Skin of body (tissue), 2 donors: ENCODE data around the gene SMOC1. TPM values are rescaled to one million over a fixed set of nuclear protein-coding genes. Genes with fewer than 3 reads are reported as not detected.

Experiments
- DNase-seq: peaks from one replicate; lab custom pipeline; 2025; lab: John Stamatoyannopoulos, UW
- total RNA-seq: library from RNA; depleted of rRNA; stranded (reverse); fragments of >200 nt; gene quantifications from one replicate; pipeline ENCODE4 v1.2.3, GENCODE V29; 2014

The SMOC1 gene
- total RNA-seq, 1 donor from 2014 or later, result 5.9 TPM

DNA sequence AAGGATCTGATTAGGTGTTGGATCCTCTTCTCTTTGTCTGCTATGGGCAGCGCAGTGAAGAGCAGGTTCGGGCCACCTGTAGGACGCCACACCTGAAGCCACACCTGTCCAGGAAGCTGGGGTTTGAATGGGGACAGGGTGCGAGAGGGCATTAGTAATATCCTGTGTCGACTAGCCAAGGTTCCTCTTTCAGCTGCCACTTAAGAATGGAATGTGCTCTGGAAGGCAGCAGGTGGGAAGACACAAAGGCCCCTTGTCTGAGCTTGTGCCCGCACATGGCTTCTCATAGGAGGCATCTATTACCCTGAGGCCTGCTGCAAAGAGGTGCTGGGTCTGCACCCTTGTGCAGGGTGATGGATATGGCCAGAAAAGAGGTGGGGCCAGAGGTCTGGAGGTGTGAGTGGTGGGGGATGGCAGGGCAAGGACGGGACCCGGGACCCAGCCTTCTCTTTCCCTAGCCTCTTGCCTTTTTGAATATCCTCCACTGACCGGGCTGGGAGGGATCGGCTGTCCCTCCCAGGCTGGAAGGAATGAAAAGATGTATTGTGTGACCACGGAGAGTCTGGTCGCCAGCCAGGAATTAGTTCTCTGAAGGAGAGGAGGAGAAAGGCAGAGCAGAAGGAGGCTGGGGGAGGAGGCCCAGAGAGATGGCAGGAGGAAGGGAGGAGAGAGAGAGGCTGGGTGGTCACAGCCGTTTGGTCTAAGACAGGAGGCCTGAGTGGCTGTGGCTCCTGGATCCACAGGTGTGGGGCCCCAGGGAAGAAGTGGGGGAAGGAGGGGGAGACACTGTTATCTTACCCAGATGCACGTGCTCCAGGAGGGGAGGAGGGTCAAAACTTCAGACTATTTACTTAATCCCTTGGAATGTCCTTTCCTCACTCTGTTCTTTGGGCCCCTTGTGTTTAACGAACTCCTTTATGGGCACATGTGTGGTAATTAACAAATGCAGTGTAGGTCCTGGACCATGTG is 101.5 kb downstream of the SMOC1 start:
- no peak for DNase-seq

DNA sequence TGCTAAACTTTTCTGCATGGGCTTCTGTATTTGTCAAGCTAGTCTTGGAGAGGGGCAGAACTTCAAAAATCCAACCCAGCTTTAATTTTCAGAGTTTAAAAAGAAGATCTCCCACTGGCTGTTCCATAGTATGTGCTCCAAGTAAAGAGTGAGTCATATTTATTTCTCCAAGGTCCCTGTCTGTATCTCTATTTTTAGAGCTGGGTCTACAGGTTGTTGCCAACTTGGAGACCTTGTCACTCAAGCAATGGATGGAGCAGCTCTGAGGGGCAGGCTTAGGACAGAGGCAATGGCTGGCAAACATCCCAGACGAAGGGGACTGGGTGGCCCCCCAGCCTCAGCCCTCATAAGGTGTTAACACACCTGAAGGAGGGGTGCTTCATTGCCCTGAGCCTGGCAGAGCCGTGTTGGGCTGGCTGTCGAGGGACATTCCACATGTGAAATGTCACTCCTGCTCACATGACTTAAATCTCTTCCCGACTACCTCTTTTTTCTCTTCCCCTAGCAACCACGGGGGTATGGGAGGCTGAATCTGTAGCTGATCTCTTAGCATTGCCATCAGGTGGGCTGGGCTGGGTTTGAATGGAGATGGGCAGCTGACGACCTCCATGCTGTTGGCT is 103.1 kb downstream of the SMOC1 start:
- DNase-seq, result no peak

DNA sequence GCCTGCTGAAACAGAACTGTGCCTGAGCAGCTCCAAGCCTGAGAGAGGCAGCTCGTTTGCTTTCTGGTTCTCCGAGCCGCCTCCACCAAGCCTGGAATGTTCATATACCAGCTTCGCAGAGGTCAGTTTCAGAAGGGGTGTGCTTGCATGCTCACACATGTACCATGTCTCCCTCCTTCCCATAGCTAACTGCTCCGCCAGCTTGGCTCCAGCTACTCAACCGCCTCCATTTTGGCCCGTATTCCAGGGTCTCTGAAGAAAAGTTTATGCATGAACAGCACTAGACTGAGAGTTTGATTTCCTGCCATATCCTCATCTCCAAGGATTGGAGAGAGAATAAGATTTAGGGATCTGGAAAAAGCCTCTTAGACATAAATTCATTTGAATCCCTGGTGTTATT is 103.7 kb downstream of the SMOC1 start:
- DNase-seq, result no peak

DNA sequence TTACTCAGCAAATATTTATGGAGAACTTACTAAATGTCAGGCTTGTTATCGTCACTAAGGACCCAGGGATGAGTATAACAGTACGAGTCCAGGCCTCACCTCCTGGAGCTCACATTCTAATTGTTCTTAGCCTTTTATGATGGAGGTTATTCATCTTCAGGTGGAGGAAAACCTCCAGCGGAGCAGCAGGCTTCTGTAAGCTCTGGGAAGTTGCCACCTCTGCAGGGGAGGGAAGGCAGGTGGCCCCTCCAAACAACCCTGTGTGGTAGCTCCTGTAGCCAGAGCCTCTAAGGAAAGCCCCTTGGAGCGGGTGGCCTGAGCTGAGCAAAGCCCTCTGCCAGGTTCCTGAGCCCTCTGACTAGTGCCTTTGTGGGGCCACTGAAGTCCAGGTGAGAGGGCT is 104.1 kb downstream of the SMOC1 start:
- DNase-seq, result no peak

DNA sequence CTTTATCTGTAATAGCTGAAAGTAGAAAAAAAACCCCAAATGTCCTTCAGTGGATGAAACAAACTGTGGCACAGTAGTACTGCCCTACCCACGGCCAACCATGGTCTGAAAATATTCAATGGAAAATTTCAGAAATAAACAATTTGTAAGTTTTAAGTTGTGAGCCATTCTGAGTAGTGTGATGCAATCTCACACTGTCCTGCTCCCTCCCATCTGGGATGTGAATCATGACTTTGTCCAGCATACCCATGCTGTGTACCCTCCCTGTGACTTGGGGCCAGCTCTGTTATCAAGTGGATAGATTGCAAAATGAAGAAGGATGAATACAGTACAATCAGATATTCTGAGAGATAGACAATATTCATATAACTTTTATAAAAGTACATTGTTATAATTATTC is 106.2 kb downstream of the SMOC1 start:
- no peak for DNase-seq

DNA sequence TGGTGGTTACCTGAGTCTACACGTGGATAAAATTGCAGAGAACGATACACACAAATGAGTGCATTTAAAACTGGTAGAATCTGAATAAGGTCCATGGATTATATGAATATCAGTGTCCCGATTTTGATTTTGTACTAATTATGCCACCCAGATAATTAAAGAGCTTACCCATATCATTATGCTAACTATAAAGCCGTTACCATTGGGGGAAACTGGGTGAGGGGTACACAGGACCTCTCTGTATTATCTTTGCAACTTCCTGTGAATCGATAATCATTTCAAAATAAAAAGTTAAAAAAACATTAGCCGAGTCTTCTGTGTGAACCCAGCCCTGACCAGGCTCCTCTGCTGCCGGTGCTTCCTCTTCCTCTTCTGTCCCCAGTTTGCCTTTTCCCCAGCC is 107.1 kb downstream of the SMOC1 start:
- no peak for DNase-seq

DNA sequence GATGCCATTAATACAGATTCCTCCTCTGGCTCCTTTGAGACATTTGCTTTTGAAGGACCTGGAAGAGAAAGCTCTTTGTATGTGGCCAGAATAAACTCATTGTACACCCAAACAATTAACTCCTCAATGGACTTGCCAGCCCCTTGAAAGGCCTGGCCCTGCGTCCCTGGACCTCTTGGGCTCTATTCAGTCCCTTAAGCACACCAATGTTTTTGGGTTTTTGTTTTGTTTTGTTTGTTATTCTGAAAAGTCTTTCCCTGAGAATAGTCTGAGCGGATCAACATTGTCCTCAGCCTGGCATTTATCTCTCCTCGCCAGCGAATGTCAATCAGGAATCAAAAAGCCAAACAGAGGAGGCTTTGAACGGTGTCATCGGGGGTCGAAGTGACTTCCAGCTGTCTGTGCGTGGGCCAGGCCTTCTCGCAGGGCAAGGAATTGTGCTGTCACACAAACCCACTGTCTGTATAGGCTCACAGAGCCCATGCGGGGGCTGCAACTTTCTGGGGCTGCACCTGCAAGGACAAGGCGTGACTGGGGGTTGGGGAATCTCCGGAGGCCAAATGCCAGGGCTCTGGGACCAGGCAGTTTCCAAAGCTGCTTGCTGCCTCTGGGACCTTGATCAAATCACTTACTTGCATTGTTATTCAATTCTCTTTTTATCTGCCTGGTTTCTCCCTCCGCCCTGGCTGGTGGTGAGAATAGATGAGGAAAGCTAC is 108.3 kb downstream of the SMOC1 start:
- DNase-seq, result no peak

DNA sequence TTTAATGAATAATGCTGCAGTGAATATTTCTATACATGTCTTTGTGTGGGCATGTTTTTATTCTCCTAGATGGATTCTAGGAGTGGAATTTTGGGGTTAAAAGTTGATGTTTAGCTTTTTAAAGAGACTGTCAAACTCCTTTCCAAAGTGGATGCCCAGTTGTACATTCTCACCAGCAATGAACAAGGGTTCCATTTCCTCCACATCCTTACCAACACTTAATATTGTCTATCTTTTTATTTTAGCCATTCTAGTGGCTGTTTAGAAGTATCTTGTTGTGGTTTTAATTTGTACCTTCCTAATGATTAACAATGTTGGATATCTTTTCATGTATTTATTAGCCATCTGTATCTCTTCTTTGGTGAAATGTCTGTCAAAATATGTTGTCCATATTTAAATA is 109.8 kb downstream of the SMOC1 start:
- no peak for DNase-seq

DNA sequence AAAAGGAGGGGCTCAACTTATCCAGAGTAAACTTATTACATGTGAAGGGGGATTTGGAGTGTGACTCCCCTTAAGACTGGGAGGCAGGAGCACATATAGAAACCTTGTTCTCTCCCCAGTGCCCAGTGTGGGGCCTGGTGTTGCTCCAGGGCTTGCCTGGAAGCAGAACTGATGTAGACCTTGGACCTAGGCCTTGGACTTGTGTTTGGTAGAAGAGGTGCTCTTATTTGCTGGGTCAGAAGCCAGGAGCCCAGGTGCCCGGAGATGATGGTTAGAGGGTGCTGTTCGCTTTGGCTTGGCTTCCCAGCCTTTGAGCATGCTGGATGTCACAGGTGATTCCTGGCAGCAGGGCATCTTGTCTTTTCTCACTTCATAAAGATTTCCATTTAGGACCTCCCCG is 110.4 kb downstream of the SMOC1 start:
- DNase-seq, result no peak

DNA sequence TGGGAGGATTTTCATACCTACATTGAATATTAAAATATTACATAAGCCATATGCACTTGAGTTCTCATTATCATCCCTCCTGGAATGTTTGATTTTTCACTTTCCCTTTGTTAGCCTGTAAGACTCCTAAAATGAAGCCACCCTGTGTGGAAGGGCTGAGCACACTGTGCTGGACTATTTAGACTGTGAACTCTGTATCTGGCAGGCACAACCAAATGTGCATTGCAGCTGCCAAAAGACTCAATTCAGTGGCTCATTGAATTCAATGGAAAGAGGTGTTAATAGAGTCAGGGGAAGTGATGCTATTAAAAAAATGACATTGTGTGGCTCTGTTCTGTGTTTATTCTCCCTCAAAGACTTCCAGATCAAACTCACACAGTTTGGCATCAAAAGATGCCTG is 111.1 kb downstream of the SMOC1 start:
- no peak for DNase-seq

DNA sequence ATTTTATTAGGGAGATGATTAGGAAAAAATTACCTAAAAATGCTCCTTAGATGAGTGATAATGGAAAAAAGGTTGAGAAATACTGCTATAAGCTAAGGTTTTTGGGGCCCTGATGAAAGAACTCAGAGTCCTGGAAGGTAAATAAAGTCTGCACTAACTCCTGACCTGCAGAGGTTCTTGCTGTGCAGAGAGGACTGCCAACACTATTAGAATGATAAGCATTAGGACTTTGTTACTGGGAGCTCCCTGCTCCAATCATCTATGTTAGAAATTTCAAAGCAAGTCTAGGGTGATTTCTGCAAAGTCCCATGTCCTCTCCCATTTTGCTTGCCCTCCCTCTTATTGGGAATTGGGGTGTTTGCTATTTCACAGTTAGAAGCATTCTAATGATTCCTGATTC is 112.2 kb downstream of the SMOC1 start:
- no peak for DNase-seq

DNA sequence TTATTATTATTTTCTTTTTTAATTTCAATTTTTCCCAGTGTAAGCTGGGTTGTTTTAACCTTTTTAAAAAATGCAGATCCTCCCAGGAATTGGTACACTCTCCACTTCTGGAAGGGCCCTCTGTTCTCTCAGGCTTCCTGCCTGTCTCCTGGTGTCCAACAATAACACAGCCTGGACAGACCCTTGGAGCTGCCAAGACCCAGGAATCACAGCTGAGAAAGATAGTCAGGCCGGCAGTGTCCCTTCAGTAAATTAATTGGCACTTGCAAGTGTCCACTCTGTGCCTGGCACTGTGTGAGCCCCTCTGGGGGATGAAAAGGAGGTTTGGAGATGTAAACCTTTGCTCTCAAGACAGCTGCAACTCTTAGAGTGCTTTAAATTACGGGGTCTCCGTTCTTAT is 113.3 kb downstream of the SMOC1 start:
- DNase-seq, result no peak

DNA sequence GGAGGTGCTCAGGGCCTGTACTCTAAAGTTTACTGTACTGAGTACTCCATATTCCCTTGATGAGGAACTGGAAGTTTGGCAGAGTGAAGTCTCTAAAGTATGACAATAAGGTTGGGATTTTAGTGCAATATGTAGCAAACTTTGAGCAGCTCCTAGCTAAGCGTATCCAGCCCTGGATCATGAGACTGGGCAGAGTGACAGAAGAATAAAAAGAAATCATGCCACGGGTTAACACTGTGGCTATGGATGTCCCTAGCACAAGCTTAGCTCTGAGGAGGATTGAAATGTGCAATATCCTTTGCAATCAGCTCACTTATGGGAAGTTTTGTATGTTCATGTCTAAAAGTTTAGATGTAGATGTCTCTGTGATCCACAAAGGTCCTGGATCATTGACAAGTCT is 114.1 kb downstream of the SMOC1 start:
- DNase-seq, result no peak

DNA sequence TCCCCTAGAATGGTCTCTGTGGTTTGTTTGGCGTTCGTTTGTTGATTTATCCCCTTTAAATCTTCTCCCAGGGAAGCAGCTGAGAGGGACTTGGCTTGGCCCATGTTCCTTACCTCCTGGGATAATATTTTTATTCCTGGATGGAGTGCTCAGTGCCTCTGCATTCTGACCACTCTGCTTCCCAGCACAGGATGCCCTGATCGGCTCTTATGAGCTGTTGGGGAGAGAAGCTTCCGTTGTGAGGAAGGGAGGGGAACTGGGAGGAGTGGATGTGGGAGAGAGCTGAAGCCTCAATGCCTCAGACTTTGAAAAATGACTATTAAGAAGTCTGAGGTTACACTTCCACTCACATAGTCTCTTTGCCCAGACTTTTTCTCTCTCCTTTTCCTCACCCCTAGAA is 114.8 kb downstream of the SMOC1 start:
- no peak for DNase-seq

DNA sequence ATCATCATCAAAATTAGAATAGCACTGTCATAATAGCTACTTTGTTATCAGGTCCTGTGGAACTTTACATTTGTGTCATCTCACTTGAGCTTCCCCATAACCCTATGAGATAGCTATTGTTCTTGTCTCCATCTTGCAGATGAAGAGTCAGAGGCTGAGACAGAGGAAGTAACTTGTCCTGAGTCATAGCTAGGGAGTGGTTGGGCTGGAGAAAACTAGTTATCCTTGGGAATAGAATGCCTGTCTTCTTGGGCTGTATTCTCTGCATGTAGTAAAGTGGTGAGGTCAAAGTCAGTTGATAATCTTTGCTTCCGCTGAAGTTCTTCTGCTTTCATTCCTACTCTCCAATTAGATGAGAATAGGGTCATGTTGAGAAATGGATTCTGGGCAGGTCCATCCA is 117.0 kb downstream of the SMOC1 start:
- no peak for DNase-seq

DNA sequence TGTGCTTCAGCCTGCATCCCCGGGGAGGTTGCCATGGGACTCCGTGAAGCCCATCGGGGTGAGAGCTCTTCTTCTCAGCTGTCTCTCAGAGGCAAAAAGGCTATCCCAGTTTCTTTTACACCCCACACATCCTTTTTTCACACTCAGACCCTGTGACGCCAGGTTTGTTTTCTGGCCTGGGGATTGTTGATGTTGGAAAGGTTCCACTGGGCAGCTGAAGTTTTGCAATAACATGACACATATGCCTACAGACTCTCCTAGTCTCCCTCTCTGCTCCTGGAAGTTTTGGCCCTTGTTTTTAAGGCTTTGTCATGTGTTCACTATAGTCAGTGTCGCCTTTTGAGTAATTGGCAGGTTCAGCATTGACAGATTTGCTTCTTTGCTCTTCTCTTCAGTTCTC is 118.6 kb downstream of the SMOC1 start:
- no peak for DNase-seq

DNA sequence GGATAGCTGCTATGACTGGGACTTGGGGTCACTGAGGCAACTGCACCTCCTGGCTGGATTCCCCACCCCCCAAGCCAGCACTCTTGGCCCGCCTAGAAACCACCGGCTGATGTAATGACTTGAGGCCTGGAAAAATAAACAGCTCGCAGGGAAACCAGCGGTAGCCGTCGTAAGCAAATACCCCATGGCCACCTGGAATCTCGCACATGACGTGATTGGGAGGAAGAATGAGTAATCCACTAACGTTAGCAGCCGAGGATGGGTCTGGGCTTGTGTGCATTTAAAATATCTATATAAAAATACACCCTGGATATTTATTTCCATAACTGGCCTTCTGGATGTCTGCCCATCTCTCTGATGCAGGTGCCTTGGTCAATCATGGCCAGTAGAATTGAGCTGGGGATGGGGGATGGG is 120.1 kb downstream of the SMOC1 start:
- no peak for DNase-seq

DNA sequence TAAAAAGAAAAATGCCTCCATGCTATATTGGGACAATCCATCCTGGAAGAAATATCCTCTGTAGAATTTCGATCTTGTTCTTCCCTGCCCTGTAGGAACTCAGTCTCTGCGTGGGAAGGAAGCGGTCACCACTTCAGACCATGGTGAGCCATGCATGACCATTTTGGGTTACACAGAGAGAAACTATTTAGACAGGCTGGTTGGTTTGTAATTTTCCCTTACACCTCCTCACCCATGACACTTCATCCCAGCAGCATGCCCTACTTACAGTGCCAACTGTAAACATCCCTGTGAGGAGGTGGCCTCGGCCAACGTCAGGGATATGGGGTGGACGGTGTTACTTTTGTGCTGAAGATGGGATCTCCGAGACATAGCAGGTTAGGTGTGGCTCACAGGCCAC is 121.4 kb downstream of the SMOC1 start:
- DNase-seq, result no peak

DNA sequence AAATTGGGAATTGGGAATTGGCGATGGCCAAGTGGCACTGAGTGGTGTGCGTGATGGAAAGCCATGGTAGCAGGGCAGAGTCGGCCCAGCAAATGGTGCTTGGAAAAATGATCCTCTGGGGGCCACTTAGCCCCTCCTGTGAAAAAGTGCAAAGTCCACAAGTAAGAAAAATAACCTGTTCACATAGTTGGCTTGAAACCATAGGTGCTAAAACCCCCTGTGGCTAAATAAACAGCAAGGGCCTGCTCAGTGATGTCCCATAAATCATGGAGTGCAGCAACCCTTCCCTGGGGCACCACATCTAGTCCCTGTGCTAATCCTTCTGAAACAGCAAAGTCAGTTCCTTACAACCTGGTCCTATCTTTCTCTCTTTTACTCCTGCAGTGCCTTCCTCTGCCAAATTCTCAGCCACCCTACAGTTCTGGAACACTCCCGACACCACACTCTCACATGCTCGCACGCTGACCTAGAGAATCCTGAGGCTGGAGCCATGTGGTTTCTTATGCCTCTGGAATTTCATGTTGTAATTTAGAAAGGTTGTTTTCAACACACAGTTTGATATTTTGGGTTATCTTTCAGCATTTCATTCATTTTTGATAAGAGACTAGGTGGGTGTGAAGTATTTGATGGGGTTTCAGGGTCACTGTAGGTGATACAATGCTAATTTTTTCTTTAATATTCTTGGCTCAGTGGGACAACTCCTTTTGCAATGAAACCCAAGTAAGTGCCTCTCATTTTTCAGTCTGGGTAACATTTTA is 123.6 kb downstream of the SMOC1 start:
- DNase-seq, result no peak

DNA sequence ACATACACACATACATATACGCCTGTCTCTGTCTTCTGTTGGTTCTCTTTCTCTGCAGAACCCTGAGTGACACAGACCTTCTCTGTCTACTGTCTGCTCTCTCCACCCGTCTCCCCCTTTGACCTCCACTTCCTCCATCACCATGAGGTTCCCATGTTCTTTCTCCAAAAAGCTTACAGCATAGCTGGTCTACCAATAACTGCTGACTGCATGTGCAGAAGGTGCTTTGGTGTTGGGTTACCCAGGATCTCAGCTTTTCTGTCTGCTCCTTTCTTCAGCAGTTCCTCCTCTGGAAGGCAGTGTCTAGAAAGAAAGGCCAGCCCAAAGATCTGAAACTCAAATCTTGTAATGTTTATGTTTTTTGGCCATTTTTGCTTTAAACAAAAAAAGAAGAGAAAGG is 125.6 kb downstream of the SMOC1 start:
- DNase-seq, result no peak

DNA sequence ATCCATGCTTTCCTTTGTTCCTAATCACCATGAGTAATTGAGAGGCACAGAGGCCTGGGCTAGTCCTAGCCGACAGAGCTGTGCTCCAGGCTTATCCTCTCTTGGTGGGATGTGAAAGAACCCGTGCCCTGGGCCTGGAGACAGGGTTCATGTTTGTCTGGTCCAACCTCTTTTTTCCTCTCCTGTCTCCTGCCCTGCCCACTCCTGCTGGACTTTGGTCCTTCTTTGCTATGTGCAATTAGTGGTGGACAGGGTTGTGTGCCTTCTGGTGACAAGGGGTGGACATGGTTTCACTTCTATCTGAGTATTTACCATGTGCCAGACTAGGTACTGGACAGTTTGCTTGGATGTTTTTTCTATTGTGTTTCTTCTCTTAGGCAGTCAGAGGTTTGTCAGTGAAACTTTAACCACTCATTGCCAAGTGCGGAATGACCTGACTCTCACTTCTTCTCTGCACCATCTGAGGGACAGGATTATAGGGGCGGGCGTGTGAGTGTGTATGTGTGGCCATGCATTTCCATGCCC is 126.1 kb downstream of the SMOC1 start:
- no peak for DNase-seq
